Kidney (tissue), 14 donors: ENCODE data around the gene OSTN. TPM values are rescaled to one million over a fixed set of nuclear protein-coding genes. Genes with fewer than 3 reads are reported as not detected.
A peak's percentile ranks its signal among the peaks of the same experiment; 100 is the strongest.

Source experiments
- DNase-seq, 5 donors: peaks; one replicate each; pipeline ENCODE4 v3.0.0-alpha.2; 2013 to 2020
- FAIRE-seq: peaks from 2 replicates; lab custom pipeline; 2012; peaks lifted over from hg19 to GRCh38; lab: Jason Lieb, UNC
- H3K27ac ChIP-seq, 2 donors: one replicate each; pipeline ENCODE4 v1.7.0; 2013; ENCODE audit warnings: low read depth in 2 of 2, low read length in 2 of 2, inconsistent platforms in 1 of 2
- H3K27me3 ChIP-seq: one replicate; pipeline ENCODE4 v1.7.1; 2013; ENCODE audit warnings: low read length, inconsistent platforms; ENCODE audit not compliant: control insufficient read depth, insufficient read depth
- H3K36me3 ChIP-seq, 3 donors: one replicate each; pipeline versions ENCODE4 v1.7.0 to v1.7.1; 2013; ENCODE audit warnings: low read length in 3 of 3, control low read depth in 1 of 3, inconsistent platforms in 1 of 3; ENCODE audit not compliant: insufficient read depth in 3 of 3, control insufficient read depth in 2 of 3
- H3K4me1 ChIP-seq, 3 donors: one replicate each; pipeline versions ENCODE4 v1.7.0 to v1.7.1; 2013; ENCODE audit warnings: low read length in 3 of 3, inconsistent platforms in 1 of 3, low read depth in 1 of 3; ENCODE audit not compliant: control insufficient read depth in 2 of 3, insufficient read depth in 2 of 3
- H3K4me3 ChIP-seq, 3 donors: one replicate each; pipeline versions ENCODE4 v1.7.0 to v1.8.1; 2013; ENCODE audit warnings: low read length in 3 of 3, control low read depth in 1 of 3, inconsistent platforms in 1 of 3
- H3K9ac ChIP-seq, 3 donors: one replicate each; pipeline versions ENCODE4 v1.7.0 to v1.7.1; 2013; ENCODE audit warnings: low read length in 3 of 3, control low read depth in 1 of 3, inconsistent platforms in 1 of 3
- H3K9me3 ChIP-seq, 3 donors: one replicate each; pipeline versions ENCODE4 v1.7.0 to v1.7.1; 2013; ENCODE audit warnings: low read length in 3 of 3, control low read depth in 1 of 3, inconsistent platforms in 1 of 3; ENCODE audit not compliant: control insufficient read depth in 2 of 3, insufficient read depth in 1 of 3
- intact Hi-C: fragments of 100-400 bp; cut with DNase I; formaldehyde crosslinking; loops from one replicate; pipeline ENCODE4 v1.11.1; 2022
- polyA plus RNA-seq: library from polyadenylated mRNA; stranded (reverse); fragments of 350-450 nt; fragmentation: Illumina TruSeq; extraction: RNeasy Lipid Tissue Mini Kit (QIAGEN cat#74804); gene quantifications from one replicate; pipeline ENCODE4 v1.2.3, GENCODE V29; 2014; ENCODE audit warnings: low read depth, low replicate concordance; ENCODE audit not compliant: insufficient read depth
- total RNA-seq: library from RNA; stranded (reverse); fragmentation: NEBNext Ultra II Directional; extraction: Animal tissue kit (Norgen Biotek cat#: 25700); gene quantifications from one replicate; pipeline ENCODE4 v1.2.1, GENCODE V29; 2021
- TF ChIP-seq, protein P1 (sequence below): IDR thresholded peaks from 3 replicates; pipeline ENCODE4 v1.5.1; 2012; ENCODE audit warnings: mild to moderate bottlenecking, moderate library complexity, borderline replicate concordance; ENCODE audit not compliant: insufficient read depth; ENCODE audit errors: extremely low read depth
- donor health status: control.
- donor health status: control.
- donor health status: control.
- donor health status: control.
- donor health status: control.
- donor health status: DM: yes; HTN: yes; CAD: no.
- donor health status: Normal renal cell carcinoma (clear cell type).

OSTN gene
- total and polyA plus RNA-seq, 2 donors from 2014 or later, result not detected

DNA sequence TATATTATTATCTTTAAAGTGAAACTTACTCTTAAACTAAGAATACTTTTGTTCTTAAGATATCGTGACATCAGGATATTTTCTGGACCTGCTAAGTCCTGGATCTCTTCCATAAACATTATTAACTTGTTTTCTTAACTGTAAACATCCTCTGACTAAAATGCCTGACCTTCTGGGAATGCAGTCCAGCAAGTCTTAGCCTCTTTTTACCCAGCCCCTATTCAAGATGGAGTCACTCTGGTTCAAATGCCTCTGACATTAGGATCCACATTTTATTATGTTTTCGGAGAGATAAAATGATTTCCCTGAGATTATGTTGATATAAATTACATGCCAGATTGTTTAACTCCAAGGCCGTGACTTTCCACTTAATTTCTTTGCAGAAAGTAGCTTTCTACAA is 37.6 kb downstream of the OSTN start:
- DNase-seq (peak in 2 of 5 donors; percentile 36 to 65), FAIRE-seq (no peak)
- H3K27me3 ChIP-seq, result no peaks in the 10 kb centered on the region
- TF ChIP-seq, protein P1, sequence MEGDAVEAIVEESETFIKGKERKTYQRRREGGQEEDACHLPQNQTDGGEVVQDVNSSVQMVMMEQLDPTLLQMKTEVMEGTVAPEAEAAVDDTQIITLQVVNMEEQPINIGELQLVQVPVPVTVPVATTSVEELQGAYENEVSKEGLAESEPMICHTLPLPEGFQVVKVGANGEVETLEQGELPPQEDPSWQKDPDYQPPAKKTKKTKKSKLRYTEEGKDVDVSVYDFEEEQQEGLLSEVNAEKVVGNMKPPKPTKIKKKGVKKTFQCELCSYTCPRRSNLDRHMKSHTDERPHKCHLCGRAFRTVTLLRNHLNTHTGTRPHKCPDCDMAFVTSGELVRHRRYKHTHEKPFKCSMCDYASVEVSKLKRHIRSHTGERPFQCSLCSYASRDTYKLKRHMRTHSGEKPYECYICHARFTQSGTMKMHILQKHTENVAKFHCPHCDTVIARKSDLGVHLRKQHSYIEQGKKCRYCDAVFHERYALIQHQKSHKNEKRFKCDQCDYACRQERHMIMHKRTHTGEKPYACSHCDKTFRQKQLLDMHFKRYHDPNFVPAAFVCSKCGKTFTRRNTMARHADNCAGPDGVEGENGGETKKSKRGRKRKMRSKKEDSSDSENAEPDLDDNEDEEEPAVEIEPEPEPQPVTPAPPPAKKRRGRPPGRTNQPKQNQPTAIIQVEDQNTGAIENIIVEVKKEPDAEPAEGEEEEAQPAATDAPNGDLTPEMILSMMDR, result no peak
- intact Hi-C loops, result loop anchor here (10.0 kb wide), 1 partner anchor 148 kb away; no protein-coding TSS in a partner anchor
- H3K9me3 ChIP-seq, result no peaks in the 10 kb centered on the region
- H3K9ac ChIP-seq, result no peak overlapping the region
- no peaks in the 10 kb centered on the region for H3K4me1 ChIP-seq
- no peak overlapping the region for H3K4me3 ChIP-seq
- no peak overlapping the region for H3K27ac ChIP-seq
- no peaks in the 10 kb centered on the region for H3K36me3 ChIP-seq

DNA sequence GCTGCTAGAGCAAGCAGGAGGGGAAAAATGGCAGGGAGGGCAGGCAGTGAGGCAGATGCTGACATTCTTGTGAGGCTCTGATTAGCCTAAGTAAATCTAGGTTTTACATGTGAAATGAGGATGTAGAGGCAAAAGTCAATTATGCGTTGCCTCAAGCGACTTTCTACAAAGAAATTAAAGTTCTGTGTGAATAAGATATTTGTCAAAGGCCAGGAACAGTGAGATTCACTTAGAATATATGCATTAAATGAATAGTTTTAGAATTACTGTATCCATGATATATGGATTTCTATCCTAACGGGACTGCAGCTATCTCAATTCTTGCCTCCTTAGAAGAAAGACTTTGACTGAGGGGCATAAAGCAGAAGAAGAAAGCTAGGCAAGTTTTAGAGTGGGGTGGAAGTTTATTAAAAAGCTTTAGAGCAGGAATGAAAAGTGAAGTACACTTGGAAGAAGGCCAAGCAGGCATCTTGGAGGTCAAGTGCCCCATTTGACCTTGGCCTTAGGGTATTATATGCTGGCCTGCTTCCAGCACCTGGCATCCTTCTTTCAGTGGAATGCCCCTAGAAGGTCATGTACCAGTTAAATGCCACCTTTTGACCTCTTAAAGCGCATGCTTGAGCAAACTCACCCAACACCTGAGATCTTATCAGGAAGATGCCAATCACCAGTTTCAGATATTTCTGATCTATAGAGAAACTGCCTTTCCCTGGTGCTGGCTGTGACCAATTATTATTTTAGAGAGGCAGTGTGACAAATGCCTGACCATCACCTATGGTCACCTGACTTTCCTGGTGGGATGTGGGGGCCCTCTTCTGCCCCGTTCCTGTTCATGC is 38.2 kb downstream of the OSTN start:
- Histone ChIP-seq H3K9ac (no peak overlapping the region), H3K4me3 (no peak overlapping the region), H3K4me1 (no peaks in the 10 kb centered on the region), H3K27ac (no peak overlapping the region), H3K9me3 (no peaks in the 10 kb centered on the region), H3K27me3 (no peaks in the 10 kb centered on the region), H3K36me3 (no peaks in the 10 kb centered on the region)
- FAIRE-seq (no peak), DNase-seq (no peak)
- TF ChIP-seq, protein P1, result no peak
- intact Hi-C loops, result loop anchor here (10.0 kb wide), 1 partner anchor 148 kb away; no protein-coding TSS in a partner anchor

DNA sequence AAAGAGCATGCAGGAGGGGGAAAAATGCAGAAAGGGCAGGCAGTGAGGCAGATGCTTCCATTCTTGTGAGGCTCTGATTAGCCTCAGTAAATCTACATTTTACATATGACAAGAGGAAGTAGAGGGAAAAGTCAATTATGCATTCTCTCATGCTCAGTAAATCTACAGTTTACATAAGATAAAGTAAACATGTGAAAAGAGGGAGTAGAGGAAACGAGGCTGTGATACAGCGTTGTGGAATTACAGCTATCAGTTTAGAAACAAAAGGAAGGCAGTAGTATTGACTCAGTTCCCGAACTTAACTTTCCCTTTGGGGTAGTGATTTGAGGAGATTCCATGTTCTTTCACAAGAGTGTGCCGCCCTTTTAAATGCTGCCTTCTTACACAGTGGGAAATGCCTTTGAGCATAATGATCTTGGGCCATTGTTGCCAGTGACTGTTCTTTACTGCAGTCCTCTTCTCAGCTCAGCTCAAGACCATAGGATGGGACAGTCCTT is 39.3 kb downstream of the OSTN start:
- Histone ChIP-seq H3K27me3 (no peaks in the 10 kb centered on the region), H3K9ac (no peak overlapping the region), H3K4me1 (no peaks in the 10 kb centered on the region), H3K36me3 (no peaks in the 10 kb centered on the region), H3K9me3 (no peaks in the 10 kb centered on the region), H3K27ac (no peak overlapping the region), H3K4me3 (no peak overlapping the region)
- DNase-seq, result no peak
- intact Hi-C loops, result loop anchor here (10.0 kb wide), 1 partner anchor 146 kb away; no protein-coding TSS in a partner anchor
- FAIRE-seq, result no peak
- TF ChIP-seq, protein P1, result no peak
